HCT116 (cell line): ENCODE measurements around the gene SPTBN4. TPM values are rescaled to one million over a fixed set of nuclear protein-coding genes. Genes with fewer than 3 reads are reported as not detected.

ENCODE experiments used
- ATAC-seq: fragments of 200-7000 bp; cut with Tn5 transposase; 2 replicates; pipeline ENCODE4 v1.9.1; 2020; ENCODE audit warnings: mild to moderate bottlenecking, moderate library complexity
- BruUV-seq: library from RNA; stranded (reverse); fragments of 400-500 nt; replicated peaks from 2 replicates; lab custom pipeline; 2021; lab: Mats Ljungman, UMichigan
- CTCF ChIA-PET: fragments of 300-600 bp; sonication (Branson Sonifier 250); formaldehyde crosslinking; loops from one replicate; lab custom pipeline; 2021; ENCODE audit warnings: antibody characterized with exemption; lab: Charles Lee
- POLR2A ChIA-PET: fragments of 300-600, 350-600 bp; sonication (Branson Sonifier 250); formaldehyde crosslinking; loops from one replicate; lab custom pipeline; 2021; ENCODE audit warnings: antibody characterized with exemption; lab: Charles Lee
- RAD21 ChIA-PET, 2 experiments: fragments of 300-600 bp; sonication (Branson Sonifier 250); formaldehyde crosslinking; loops; one replicate each; lab custom pipeline; 2023; ENCODE audit warnings: low total read pairs in 2 of 2; ENCODE audit not compliant: uncharacterized antibody in 2 of 2, unreplicated experiment in 2 of 2, low non-redundant PET in 1 of 2; lab: Charles Lee
- DNase-seq: peaks from one replicate; pipeline ENCODE4 v3.0.0-alpha.2; 2010; ENCODE audit warnings: low read depth, low spot score
- H2AFZ ChIP-seq: fragments of 200-600 bp; shearing (Covaris generic), sonication (generic); 2 replicates; pipeline ENCODE4 v1.6.1; 2017; ENCODE audit warnings: low read depth, mixed run types, mixed read lengths, antibody characterized with exemption, low read length; ENCODE audit not compliant: poor library complexity, severe bottlenecking
- H3K27ac ChIP-seq: 2 replicates; pipeline ENCODE4 v1.5.1; 2012; ENCODE audit warnings: low read depth, low read length
- H3K27me3 ChIP-seq: fragments of 200-600 bp; sonication (generic); 2 replicates; pipeline ENCODE4 v1.6.1; 2016; ENCODE audit warnings: mixed run types, low read length, mixed read lengths; ENCODE audit not compliant: insufficient read depth
- H3K36me3 ChIP-seq, 2 experiments: fragments of 200-500 bp in 1 of 2; fragments of 200-600 bp in 1 of 2; sonication (Bioruptor generic) in 1 of 2; sonication (generic) in 1 of 2; 2 replicates each; pipeline versions ENCODE4 v1.5.1 to v1.6.1; 2014 to 2016; ENCODE audit warnings: low read length in 2 of 2, inconsistent platforms in 1 of 2, mixed read lengths in 1 of 2, mixed run types in 1 of 2; ENCODE audit not compliant: insufficient read depth in 2 of 2, control insufficient read depth in 1 of 2
- H3K4me1 ChIP-seq, 2 experiments: fragments of 200-600 bp in 1 of 2; sonication (generic) in 1 of 2; 2 replicates each; pipeline versions ENCODE4 v1.5.1 to v1.6.1; 2012 to 2017; ENCODE audit warnings: low read length in 2 of 2, inconsistent platforms in 1 of 2, mild to moderate bottlenecking in 1 of 2, mixed read lengths in 1 of 2, mixed run types in 1 of 2, moderate library complexity in 1 of 2; ENCODE audit not compliant: insufficient read depth in 2 of 2, control insufficient read depth in 1 of 2
- H3K4me2 ChIP-seq: fragments of 200-600 bp; sonication (generic); 2 replicates; pipeline ENCODE4 v1.6.1; 2017; ENCODE audit warnings: mixed run types, low read length, mixed read lengths
- H3K4me3 ChIP-seq, 2 experiments: fragments of 200-600 bp in 1 of 2; sonication (generic) in 1 of 2; replicated peaks in 1 of 2; 2 replicates each; pipeline ENCODE4 v1.5.1; 2011 to 2016; ENCODE audit warnings: low read length in 2 of 2, control low read depth in 1 of 2, low read depth in 1 of 2, mild to moderate bottlenecking in 1 of 2, mixed read lengths in 1 of 2, mixed run types in 1 of 2
- H3K79me2 ChIP-seq: fragments of 200-600 bp; sonication (generic); 2 replicates; pipeline ENCODE4 v1.6.1; 2017; ENCODE audit warnings: mild to moderate bottlenecking, mixed run types, low read length, moderate library complexity, mixed read lengths; ENCODE audit not compliant: insufficient read depth
- H3K9ac ChIP-seq: fragments of 200-600 bp; sonication (generic); 2 replicates; pipeline ENCODE4 v1.6.1; 2016; ENCODE audit warnings: low read length, mixed read lengths
- H3K9me2 ChIP-seq: fragments of 200-600 bp; sonication (generic), shearing (Covaris generic); 2 replicates; pipeline ENCODE4 v1.6.1; 2017; ENCODE audit warnings: mixed run types, mild to moderate bottlenecking, moderate library complexity; ENCODE audit not compliant: insufficient read depth
- H3K9me3 ChIP-seq, 2 experiments: fragments of 200-500 bp in 1 of 2; fragments of 200-600 bp in 1 of 2; sonication (Bioruptor generic) in 1 of 2; sonication (generic) in 1 of 2; 2 replicates each; pipeline ENCODE4 v1.6.1; 2014 to 2017; ENCODE audit warnings: low read length in 2 of 2, mixed read lengths in 2 of 2, inconsistent platforms in 1 of 2, low read depth in 1 of 2, mild to moderate bottlenecking in 1 of 2, mixed run types in 1 of 2, moderate library complexity in 1 of 2; ENCODE audit not compliant: control insufficient read depth in 1 of 2, insufficient read depth in 1 of 2
- H4K20me1 ChIP-seq: fragments of 200-600 bp; sonication (generic), shearing (Covaris generic); 2 replicates; pipeline ENCODE4 v1.6.1; 2017; ENCODE audit warnings: mixed run types, mild to moderate bottlenecking, moderate library complexity; ENCODE audit not compliant: insufficient read depth
- CBX3 ChIP-seq: IDR thresholded peaks from 2 replicates; pipeline ENCODE4 v1.6.1; 2012; ENCODE audit warnings: low read depth
- CTCF ChIP-seq, 3 experiments: fragments of 200-600 bp in 1 of 3; sonication (generic) in 1 of 3; IDR thresholded peaks in 2 of 3; conservative IDR thresholded peaks in 1 of 3; 2 replicates each; pipeline ENCODE4 v1.5.1; 2012 to 2017; ENCODE audit warnings: low read depth in 2 of 3, low read length in 2 of 3, antibody characterized with exemption in 1 of 3, borderline replicate concordance in 1 of 3, control low read depth in 1 of 3, mild to moderate bottlenecking in 1 of 3, mixed read lengths in 1 of 3, mixed run types in 1 of 3, moderate library complexity in 1 of 3; ENCODE audit not compliant: insufficient read depth in 1 of 3
- EGR1 ChIP-seq: IDR thresholded peaks from 2 replicates; pipeline ENCODE4 v1.6.1; 2012; ENCODE audit warnings: low read depth
- EZH2 ChIP-seq: fragments of 200-600 bp; sonication (generic); IDR thresholded peaks from 2 replicates; pipeline ENCODE4 v1.6.1; 2017; ENCODE audit warnings: antibody characterized with exemption, mixed run types
- JUND ChIP-seq: IDR thresholded peaks from 2 replicates; pipeline ENCODE4 v1.6.1; 2012
- POLR2A ChIP-seq: IDR thresholded peaks from 2 replicates; pipeline ENCODE4 v1.7.0; 2011; ENCODE audit warnings: borderline replicate concordance; ENCODE audit not compliant: insufficient read depth, insufficient read length; ENCODE audit errors: extremely low read depth
- SP1 ChIP-seq: IDR thresholded peaks from 2 replicates; pipeline ENCODE4 v1.6.1; 2012; ENCODE audit warnings: low read depth
- YY1 ChIP-seq: IDR thresholded peaks from 2 replicates; pipeline ENCODE4 v1.6.1; 2011; ENCODE audit warnings: low read length, low read depth, moderate library complexity, mild to moderate bottlenecking; ENCODE audit not compliant: insufficient replicate concordance; ENCODE audit errors: extremely low read depth
- ZFX ChIP-seq: fragments of 450-650 bp; IDR thresholded peaks from 2 replicates; pipeline ENCODE4 v1.6.1; 2017
- intact Hi-C: fragments of 100-400 bp; cut with micrococcal nuclease; formaldehyde crosslinking; loops from 2 replicates; pipeline ENCODE4 v1.10.0; 2022
- total RNA-seq: library from RNA; stranded (reverse); gene quantifications from one replicate; pipeline ENCODE4 v1.2.1, GENCODE V29; 2021; ENCODE audit not compliant: unreplicated experiment

The SPTBN4 gene
- total RNA-seq, 1 experiment from 2014 or later, result 4.6 TPM

GRCh38 chr19:40616178-40616577, 149.4 kb downstream of the SPTBN4 start (continued):
- no peak for TF ChIP-seq YY1
- no peak for TF ChIP-seq CTCF (IDR thresholded peaks at IDR 0.05 in 2 of 3, conservative IDR thresholded peaks at IDR 0.05 in 1 of 3; ENCODE audit: borderline replicate concordance in 1 of 3, insufficient read depth in 1 of 3, low read depth in 2 of 3, low read length in 2 of 3)
- no peak for TF ChIP-seq JUND

GRCh38 chr19:40616941-40617340, 150.1 kb downstream of the SPTBN4 start:
- no peak for ATAC-seq
- ChIA-PET POLR2A (no interaction called here), RAD21 (no interaction called here), CTCF (no interaction called here)
- no peaks in the 10 kb centered on the region for H3K9me3 ChIP-seq
- BruUV-seq, result no TSS peak
- H3K4me2 ChIP-seq, result no peak overlapping the region
- H3K36me3 ChIP-seq, result peaks cover 24% of the 10 kb centered on the region in 2 experiments; a peak in 3 of 4 replicates
- no peaks in the 10 kb centered on the region for H3K9me2 ChIP-seq
- peaks cover 19 to 40% of the 10 kb centered on the region in 2 experiments for H3K4me1 ChIP-seq
- H3K79me2 ChIP-seq, result peaks cover 8% of the 10 kb centered on the region; the same call in 1 of the 2 replicates
- no peak overlapping the region for H3K27ac ChIP-seq
- no peaks in the 10 kb centered on the region for H3K27me3 ChIP-seq
- H3K9ac ChIP-seq, result no peak overlapping the region
- H2AFZ ChIP-seq, result no peak overlapping the region
- TF ChIP-seq EZH2 (no peak), CBX3 (no peak), EGR1 (no peak), JUND (no peak), ZFX (no peak), POLR2A (no peak), SP1 (no peak)
- intact Hi-C loops, result no loop called here
- no peak for DNase-seq
- H4K20me1 ChIP-seq, result no peaks in the 10 kb centered on the region
- H3K4me3 ChIP-seq, result no peak overlapping the region
